NCI-H2227 (cell line): ENCODE data around the gene MYL1.

Experiments
- DNase-seq: peaks from one replicate; lab custom pipeline; 2025; ENCODE audit not compliant: unreplicated experiment; lab: John Stamatoyannopoulos, UW

The MYL1 gene

DNA sequence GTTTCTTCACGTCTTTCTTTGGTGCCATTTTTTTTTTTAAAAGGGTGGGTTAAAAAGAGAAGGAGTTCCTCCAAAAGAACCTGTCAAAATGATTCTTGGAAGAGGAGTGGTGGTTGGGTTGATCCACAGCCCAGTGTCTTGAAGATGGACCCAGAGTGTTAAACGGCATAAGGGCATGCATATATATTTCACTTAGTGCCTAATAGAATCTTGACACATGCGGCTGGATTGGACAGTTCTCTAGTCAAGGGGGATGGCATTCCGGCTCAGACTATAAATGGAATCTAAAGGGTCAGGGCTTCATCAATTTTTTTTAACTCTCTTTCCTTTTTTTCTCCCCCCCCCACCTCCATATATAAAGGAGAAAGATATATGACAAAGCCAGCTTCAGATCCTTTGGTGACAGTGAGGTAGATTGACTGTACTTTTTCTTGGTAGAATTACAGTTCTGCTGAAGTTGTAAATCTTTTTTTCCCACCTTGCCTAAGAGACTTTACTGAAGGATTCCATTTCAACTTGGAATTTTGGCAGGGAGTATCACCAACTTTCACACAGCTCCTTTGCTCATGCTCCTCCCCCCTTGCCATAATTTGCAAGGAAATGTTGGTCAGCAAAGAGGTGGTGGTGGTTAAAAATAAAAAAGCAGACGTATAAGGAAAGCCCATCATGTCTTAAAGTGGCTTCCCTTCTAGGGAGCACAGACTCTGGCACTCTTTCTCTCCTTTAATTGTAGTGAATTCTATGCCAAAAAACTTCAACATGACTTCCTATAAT lies at the start of gene MYL1:
MYL1 (minus strand) TSS at position 160 of the 774 bp plus-strand sequence; CDS start at position 28, 132 bp downstream.
- no peak for DNase-seq

GRCh38 chr2:210363876-210364275 lies 48.9 kb upstream of the MYL1 start:
- DNase-seq = no peak

DNA sequence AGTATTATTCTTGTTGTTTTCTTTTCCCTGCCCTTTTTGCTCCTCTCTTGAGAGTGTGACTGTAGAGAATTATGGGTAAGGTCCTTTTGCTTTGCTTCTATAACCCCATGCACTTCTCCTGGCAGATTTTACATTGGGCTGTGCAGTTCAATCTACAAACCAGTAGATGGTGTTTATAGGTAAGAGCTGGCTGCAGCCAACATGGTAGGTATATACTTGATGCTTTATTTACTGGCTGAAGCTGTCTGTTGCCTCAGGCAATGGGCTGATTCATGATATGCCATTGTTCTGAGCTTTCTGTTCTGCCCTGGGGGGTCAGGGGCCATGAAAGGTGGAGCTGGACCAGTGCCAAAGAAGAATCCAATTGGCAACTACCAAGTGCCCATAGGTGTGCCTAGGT lies 48.3 kb upstream of the MYL1 start:
- DNase-seq = no peak

- no peak for DNase-seq
These were observed 45.4 kb upstream of the MYL1 start for GRCh38 chr2:210360412-210360811.

- DNase-seq = no peak
These were observed 42.0 kb upstream of the MYL1 start for GRCh38 chr2:210356944-210357343.

DNA sequence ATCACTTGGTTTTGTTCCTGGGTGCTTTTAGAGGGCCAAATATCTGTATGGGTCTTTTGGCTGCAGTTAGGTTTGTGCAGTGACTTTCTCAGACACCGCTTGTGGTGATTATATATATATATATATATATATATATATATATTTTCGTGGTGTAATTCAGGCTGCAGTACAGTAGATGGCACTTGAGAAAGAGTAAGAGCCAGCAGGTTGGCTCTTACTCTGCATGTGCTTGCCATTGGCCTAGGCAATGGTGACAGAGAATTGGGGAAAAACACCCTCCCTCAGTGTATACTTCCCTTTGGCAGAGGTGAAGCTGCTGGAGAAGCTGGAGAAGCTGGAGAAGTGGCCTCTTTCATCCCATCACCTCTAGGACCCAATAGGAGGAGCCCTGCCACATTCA lies 22.2 kb upstream of the MYL1 start:
- DNase-seq = no peak

DNA sequence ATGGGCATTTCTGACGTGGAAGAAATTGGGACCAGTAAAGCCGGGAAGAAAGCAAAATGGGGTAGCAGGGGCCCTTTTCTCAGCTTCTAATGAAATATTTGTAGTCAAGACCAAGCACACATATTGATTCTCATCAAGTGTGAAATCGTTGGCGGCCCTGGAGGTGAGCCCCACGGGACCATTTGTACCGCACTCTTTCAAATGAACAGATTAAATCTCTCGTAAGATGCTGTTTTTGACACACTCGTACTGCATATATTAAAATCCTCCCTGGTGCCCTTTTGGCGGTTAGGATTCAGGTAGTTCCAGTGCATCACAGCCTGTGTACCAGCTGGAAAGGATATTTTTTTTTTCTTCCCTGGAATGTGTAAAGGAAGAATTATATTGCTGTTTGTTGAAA lies 9.9 kb upstream of the MYL1 start:
- DNase-seq = no peak

DNA sequence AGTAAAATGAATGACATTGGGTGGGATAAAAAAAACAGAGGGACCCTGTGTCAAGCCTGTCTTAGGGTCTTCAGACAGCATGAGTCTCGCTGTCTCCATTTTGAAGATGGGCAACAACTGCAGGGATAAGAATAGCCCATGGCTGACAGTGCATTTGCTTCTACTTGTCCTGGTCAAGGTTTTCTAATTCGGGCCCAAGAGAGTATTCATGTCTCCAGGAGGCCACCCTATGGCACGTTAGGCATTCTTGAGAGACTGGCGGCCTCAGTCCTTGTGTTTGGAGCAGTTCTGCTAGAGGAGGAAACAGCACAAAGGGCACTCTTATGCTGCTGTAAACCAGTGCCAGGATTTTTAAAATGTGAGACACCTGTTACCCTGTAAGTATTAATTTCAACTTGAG lies 9.5 kb upstream of the MYL1 start:
- no peak for DNase-seq

- DNase-seq = no peak
These were observed 8.0 kb upstream of the MYL1 start for GRCh38 chr2:210323003-210323402.

DNA sequence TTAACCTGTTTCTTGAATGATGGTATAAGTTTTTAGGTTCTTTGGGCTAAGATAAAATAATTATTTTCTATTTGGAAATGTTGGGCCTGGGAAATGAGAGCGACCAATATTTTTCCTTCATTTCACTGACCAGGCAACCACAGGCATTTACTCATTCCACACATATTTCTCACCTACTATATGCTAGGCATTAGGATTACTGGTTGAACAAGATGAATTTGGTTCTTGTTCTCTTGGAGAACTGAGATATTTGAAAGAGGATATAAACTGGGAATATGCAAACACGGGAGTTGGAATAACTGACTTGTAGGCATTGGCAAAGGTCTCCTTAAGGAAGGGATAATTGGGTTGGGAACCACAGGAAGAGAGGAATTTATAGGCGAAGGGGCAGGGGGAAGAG lies 3.9 kb upstream of the MYL1 start:
- no peak for DNase-seq

GRCh38 chr2:210318486-210318885 lies 3.5 kb upstream of the MYL1 start:
- DNase-seq = no peak

GRCh38 chr2:210310550-210310949 lies 4.4 kb downstream of the MYL1 start:
- no peak for DNase-seq

- no peak for DNase-seq
These were observed 5.3 kb downstream of the MYL1 start for GRCh38 chr2:210309548-210310233.

- no peak for DNase-seq
These were observed 11.5 kb downstream of the MYL1 start for GRCh38 chr2:210303498-210303897.

DNA sequence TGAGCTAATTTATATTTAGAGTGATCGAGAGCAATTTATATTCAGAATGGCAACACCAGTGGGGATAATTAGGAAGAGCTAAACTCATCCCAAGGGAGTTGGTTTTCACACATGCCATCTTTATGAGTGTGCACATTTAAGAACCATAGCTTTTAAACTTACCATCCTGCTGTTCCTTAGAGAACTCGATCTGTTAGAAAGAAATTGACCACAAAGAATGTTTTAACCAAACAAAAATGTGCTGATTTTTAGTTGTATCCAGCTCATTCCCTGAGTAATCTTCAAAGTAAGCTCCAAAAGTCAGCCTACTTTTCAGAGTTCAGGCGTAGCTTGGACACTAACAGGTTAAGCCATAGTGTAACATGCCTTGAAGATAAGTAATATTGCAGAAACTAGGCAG lies 12.6 kb downstream of the MYL1 start:
- no peak for DNase-seq

- no peak for DNase-seq
These were observed 15.1 kb downstream of the MYL1 start for GRCh38 chr2:210299866-210300373.

DNA sequence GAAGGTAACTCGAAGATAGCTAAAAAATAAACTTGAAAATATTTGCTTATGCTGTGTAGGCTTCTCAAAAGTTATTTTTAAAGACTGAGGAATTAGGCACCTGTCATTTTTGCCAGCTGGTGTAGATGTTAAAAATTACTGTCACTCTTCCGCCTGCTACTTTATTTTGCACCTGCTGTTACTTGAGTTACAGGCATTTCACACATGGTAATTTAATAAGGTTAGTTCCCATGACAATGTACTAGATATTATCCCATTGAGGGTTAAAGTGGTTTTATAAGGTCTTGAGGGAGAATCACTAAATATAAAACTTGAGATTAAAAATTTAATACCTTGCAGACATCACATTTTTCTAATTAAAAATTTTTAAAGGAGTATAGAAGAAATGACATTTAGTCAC lies 26.6 kb downstream of the MYL1 start:
- no peak for DNase-seq

GRCh38 chr2:210287301-210287700 lies 27.7 kb downstream of the MYL1 start:
- DNase-seq = no peak

GRCh38 chr2:210286123-210286680 lies 28.8 kb downstream of the MYL1 start:
- DNase-seq = no peak

DNA sequence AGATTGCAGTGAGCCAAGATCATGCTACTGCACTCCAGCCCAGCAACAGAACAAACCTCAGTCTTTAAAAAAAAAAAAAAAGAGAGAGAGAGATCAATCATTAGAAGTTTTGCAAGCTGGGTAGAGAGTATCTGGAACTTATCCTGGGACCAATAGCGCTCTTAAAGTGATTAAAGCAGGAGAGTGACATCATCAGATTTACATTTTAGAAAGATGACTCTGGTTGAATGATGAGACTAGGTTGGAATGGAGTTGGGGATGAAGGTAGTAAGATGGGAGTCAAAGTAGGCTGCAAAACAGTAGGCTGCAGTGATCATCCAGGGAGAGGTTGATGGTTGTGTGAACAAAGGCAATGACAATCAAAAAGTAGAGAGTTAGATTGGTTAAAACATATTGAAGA lies 37.8 kb downstream of the MYL1 start:
- no peak for DNase-seq

- DNase-seq = no peak
These were observed 43.7 kb downstream of the MYL1 start for GRCh38 chr2:210271300-210271699.

GRCh38 chr2:210269148-210269547 lies 45.8 kb downstream of the MYL1 start:
- DNase-seq = no peak
